Thyroid gland (tissue), 4 donors: ENCODE measurements around the gene OLFM1.

Experiments used
- CTCF ChIP-seq, 6 experiments: fragments of 200-600 bp in 3 of 6; fragments of 450-650 bp in 3 of 6; sonication (generic) in 3 of 6; IDR thresholded peaks; one replicate each; pipeline ENCODE4 v1.5.1; 2016 to 2019; ENCODE audit warnings: antibody characterized with exemption in 6 of 6, mild to moderate bottlenecking in 2 of 6, inconsistent platforms in 1 of 6, moderate library complexity in 1 of 6
- POLR2A ChIP-seq, 2 donors: fragments of 450-650 bp; IDR thresholded peaks; one replicate each; pipeline ENCODE4 v1.6.1; 2017; ENCODE audit warnings: antibody characterized with exemption in 2 of 2, mild to moderate bottlenecking in 2 of 2, moderate library complexity in 1 of 2

GRCh38 chr9:135048046-135048757 is 39.3 kb upstream of the OLFM1 start:
- TF ChIP-seq POLR2A (IDR thresholded peaks at IDR 0.05) (no peak), CTCF (IDR thresholded peaks at IDR 0.05) (no peak)
